CD4-positive, alpha-beta memory T cell (primary cell): ENCODE results near the gene KCNH4. TPM values are rescaled to one million over a fixed set of nuclear protein-coding genes. Genes with fewer than 3 reads are reported as not detected.

Experiments
- CTCF ChIA-PET: fragments of 350-600 bp; sonication (Branson Sonifier 250); formaldehyde crosslinking; loops from one replicate; lab custom pipeline; 2021; ENCODE audit warnings: inconsistent platforms; ENCODE audit not compliant: partially characterized antibody; lab: Charles Lee
- POLR2A ChIA-PET: fragments of 350-600 bp; sonication (Branson Sonifier 250); formaldehyde crosslinking; loops from one replicate; lab custom pipeline; 2021; ENCODE audit not compliant: partially characterized antibody; lab: Charles Lee
- DNase-seq, 5 donors: peaks; one replicate each; pipeline versions ENCODE4 v3.0.0 to v3.0.0-alpha.2; 2020 to 2022; ENCODE audit warnings: mixed read lengths in 1 of 5
- H3K27ac ChIP-seq: one replicate; pipeline ENCODE4 v1.7.0; 2013; ENCODE audit warnings: low read depth, low read length
- H3K27me3 ChIP-seq: 2 replicates; pipeline ENCODE4 v1.7.0; 2013; ENCODE audit warnings: mild to moderate bottlenecking, low read length, moderate library complexity; ENCODE audit not compliant: insufficient read depth
- H3K36me3 ChIP-seq: 2 replicates; pipeline ENCODE4 v1.7.0; 2013; ENCODE audit warnings: mild to moderate bottlenecking, low read length, moderate library complexity; ENCODE audit not compliant: insufficient read depth
- H3K4me1 ChIP-seq: 2 replicates; pipeline ENCODE4 v1.7.0; 2013; ENCODE audit warnings: mild to moderate bottlenecking, low read length, moderate library complexity; ENCODE audit not compliant: insufficient read depth
- H3K4me3 ChIP-seq, 2 donors: one replicate each; pipeline ENCODE4 v1.7.0; 2013; ENCODE audit warnings: low read length in 2 of 2, mild to moderate bottlenecking in 1 of 2
- H3K9me3 ChIP-seq, 2 donors: one replicate each; pipeline ENCODE4 v1.7.0; 2013; ENCODE audit warnings: low read length in 2 of 2, control low read depth in 1 of 2; ENCODE audit not compliant: control insufficient read depth in 1 of 2
- H3K27ac Mint-ChIP-seq, 7 donors: one replicate each; pipeline ENCODE4 v1.8.0; 2020 to 2021; ENCODE audit warnings: mixed read lengths in 7 of 7, mild to moderate bottlenecking in 6 of 7, inconsistent platforms in 3 of 7, moderate library complexity in 3 of 7
- H3K27me3 Mint-ChIP-seq, 2 donors: one replicate each; pipeline ENCODE4 v1.8.0; 2020 to 2021; ENCODE audit warnings: mixed read lengths in 2 of 2
- H3K36me3 Mint-ChIP-seq, 2 donors: one replicate each; pipeline ENCODE4 v1.8.0; 2020 to 2021; ENCODE audit warnings: mixed read lengths in 2 of 2, inconsistent platforms in 1 of 2, mild to moderate bottlenecking in 1 of 2
- H3K4me1 Mint-ChIP-seq, 4 donors: one replicate each; pipeline ENCODE4 v1.8.0; 2020 to 2021; ENCODE audit warnings: mixed read lengths in 4 of 4, mild to moderate bottlenecking in 1 of 4
- H3K4me3 Mint-ChIP-seq, 8 donors: one replicate each; pipeline ENCODE4 v1.8.0; 2020 to 2021; ENCODE audit warnings: mixed read lengths in 8 of 8, mild to moderate bottlenecking in 7 of 8, moderate library complexity in 6 of 8, inconsistent platforms in 3 of 8
- H3K9me3 Mint-ChIP-seq, 8 donors: one replicate each; pipeline ENCODE4 v1.8.0; 2020 to 2021; ENCODE audit warnings: mixed read lengths in 8 of 8, mild to moderate bottlenecking in 5 of 8, inconsistent platforms in 3 of 8, moderate library complexity in 1 of 8
- intact Hi-C: fragments of 100-400 bp; cut with micrococcal nuclease; formaldehyde crosslinking; loops from one replicate; pipeline ENCODE4 v1.15.1; 2023
- polyA plus RNA-seq, 2 donors: library from polyadenylated mRNA; unstranded; fragments of 300-500 nt; fragmentation: Illumina TruSeq; gene quantifications; one replicate each; pipeline ENCODE4 v1.2.3, GENCODE V29; 2021
- total RNA-seq, 2 experiments: library from RNA; stranded (reverse); gene quantifications; one replicate each; pipeline ENCODE4 v1.2.3, GENCODE V29; 2021

KCNH4 gene
- total and polyA plus RNA-seq, 4 experiments from 2014 or later: 0.09 to 0.11 TPM; not detected in 2

- Mint-ChIP-seq H3K9me3 (peaks cover 0 to 3% (median 0%) of the 10 kb centered on the region in 8 donors), H3K27ac (peak overlapping the region in 1 of 7 donors; percentile 79), H3K4me3 (peak overlapping the region in 5 of 8 donors; percentile 54 to 68 (median 61)), H3K36me3 (peaks cover 5 to 19% of the 10 kb centered on the region in 2 donors), H3K4me1 (peaks cover 17 to 46% (median 34%) of the 10 kb centered on the region in 4 donors), H3K27me3 (no peaks in the 10 kb centered on the region)
- Histone ChIP-seq H3K9me3 (no peaks in the 10 kb centered on the region), H3K27ac (no peak overlapping the region), H3K4me3 (no peak overlapping the region), H3K36me3 (peaks cover 7% of the 10 kb centered on the region), H3K4me1 (peaks cover 34% of the 10 kb centered on the region), H3K27me3 (no peaks in the 10 kb centered on the region)
- ChIA-PET POLR2A (interaction anchor here (0.7 to 1.2 kb wide), 3 partner anchors 9 to 143 kb away, joined by 3 to 5 read pairs (median 3); partner anchors contain the start of gene CNP), CTCF (interaction anchor here (0.6 to 7.9 kb wide), 7 partner anchors 9 to 1473 kb away, joined by 3 to 88 read pairs (median 6); partner anchors contain the start of gene DNAJC7)
- intact Hi-C loops: no loop called here
- no peak for DNase-seq
These were observed 73.8 kb downstream of the KCNH4 start for GRCh38 chr17:42107124-42107523.

Other genes starting within 250 kb of the KCNH4 start
- gene CNP, start 214.3 kb downstream of the KCNH4 start, total RNA-seq: 10 to 100 TPM; 31.0 to 36.9 TPM
- gene CNP, start 214.3 kb downstream of the KCNH4 start, polyA plus RNA-seq: 10 to 100 TPM; 23.6 to 35.7 TPM
- 100 to 1,000 TPM; 106 to 112 TPM for gene DNAJC7, start 163.7 kb downstream of the KCNH4 start, total RNA-seq
- gene DNAJC7, start 163.7 kb downstream of the KCNH4 start, polyA plus RNA-seq: 10 to 100 TPM; 45.2 to 67.2 TPM
- 10 to 100 TPM; 19.7 TPM for gene NKIRAS2, start 161.1 kb downstream of the KCNH4 start, total RNA-seq
- 10 to 100 TPM; 22.0 to 28.8 TPM for gene NKIRAS2, start 161.1 kb downstream of the KCNH4 start, polyA plus RNA-seq
- gene C17orf113, start 130.5 kb downstream of the KCNH4 start, total RNA-seq: under 1 TPM; 0.76 to 0.97 TPM
- under 1 TPM; 0.39 to 0.53 TPM for gene C17orf113, start 130.5 kb downstream of the KCNH4 start, polyA plus RNA-seq
- gene ZNF385C, start 82.7 kb downstream of the KCNH4 start, total RNA-seq: under 1 TPM in 1 of 2 experiments, not detected in 1; 0.36 TPM
- not detected for gene ZNF385C, start 82.7 kb downstream of the KCNH4 start, polyA plus RNA-seq
- gene DHX58, start 68.4 kb downstream of the KCNH4 start, total RNA-seq: 10 to 100 TPM; 41.8 to 43.3 TPM
- gene DHX58, start 68.4 kb downstream of the KCNH4 start, polyA plus RNA-seq: 10 to 100 TPM; 11.9 to 19.3 TPM
- 10 to 100 TPM; 38.5 to 39.9 TPM for gene KAT2A, start 59.8 kb downstream of the KCNH4 start, total RNA-seq
- 1 to 10 TPM; 5.9 to 7.3 TPM for gene KAT2A, start 59.8 kb downstream of the KCNH4 start, polyA plus RNA-seq
- gene HSPB9, start 58.3 kb downstream of the KCNH4 start, total RNA-seq: not detected
- not detected for gene HSPB9, start 58.3 kb downstream of the KCNH4 start, polyA plus RNA-seq
- gene RAB5C, start 26.2 kb downstream of the KCNH4 start, total RNA-seq: 10 to 100 TPM; 77.7 to 80.6 TPM
- gene RAB5C, start 26.2 kb downstream of the KCNH4 start, polyA plus RNA-seq: 10 to 100 TPM; 63.4 to 73.1 TPM
- not detected for gene HCRT, start 4.3 kb upstream of the KCNH4 start, total RNA-seq
- not detected for gene HCRT, start 4.3 kb upstream of the KCNH4 start, polyA plus RNA-seq
- 10 to 100 TPM; 23.9 to 25.3 TPM for gene GHDC, start 13.4 kb upstream of the KCNH4 start, total RNA-seq
- gene GHDC, start 13.4 kb upstream of the KCNH4 start, polyA plus RNA-seq: 10 to 100 TPM; 12.9 to 17.9 TPM
- 100 to 1,000 TPM; 244 to 261 TPM for gene STAT5B, start 95.2 kb upstream of the KCNH4 start, total RNA-seq
- gene STAT5B, start 95.2 kb upstream of the KCNH4 start, polyA plus RNA-seq: 100 to 1,000 TPM in 1 of 2 donors, 10 to 100 TPM in 1; 91.3 to 146 TPM
- gene STAT5A, start 107.4 kb upstream of the KCNH4 start, total RNA-seq: 100 to 1,000 TPM; 130 to 133 TPM
- 10 to 100 TPM; 66.7 to 94.6 TPM for gene STAT5A, start 107.4 kb upstream of the KCNH4 start, polyA plus RNA-seq
- 100 to 1,000 TPM; 129 to 131 TPM for gene STAT3, start 207.3 kb upstream of the KCNH4 start, total RNA-seq
- 100 to 1,000 TPM; 103 to 147 TPM for gene STAT3, start 207.3 kb upstream of the KCNH4 start, polyA plus RNA-seq
- gene CAVIN1, start 242.1 kb upstream of the KCNH4 start, total RNA-seq: under 1 TPM; 0.52 to 0.61 TPM
- gene CAVIN1, start 242.1 kb upstream of the KCNH4 start, polyA plus RNA-seq: 1 to 10 TPM in 1 of 2 donors, not detected in 1; 1.5 TPM